Astrocyte (in vitro differentiated cells and primary cell): ENCODE results near the gene RND3.

ENCODE experiments used
- EZH2 ChIP-seq: IDR thresholded peaks from 2 replicates; pipeline ENCODE4 v1.6.1; 2012; ENCODE audit warnings: mild to moderate bottlenecking, low read length, inconsistent platforms; ENCODE audit not compliant: insufficient read depth
- TF ChIP-seq, protein P1 (sequence below): IDR thresholded peaks from 2 replicates; pipeline ENCODE4 v1.5.1; 2011; ENCODE audit warnings: low read depth, mild to moderate bottlenecking, inconsistent platforms, low read length, moderate library complexity; ENCODE audit not compliant: insufficient read depth

- TF ChIP-seq, protein P1, sequence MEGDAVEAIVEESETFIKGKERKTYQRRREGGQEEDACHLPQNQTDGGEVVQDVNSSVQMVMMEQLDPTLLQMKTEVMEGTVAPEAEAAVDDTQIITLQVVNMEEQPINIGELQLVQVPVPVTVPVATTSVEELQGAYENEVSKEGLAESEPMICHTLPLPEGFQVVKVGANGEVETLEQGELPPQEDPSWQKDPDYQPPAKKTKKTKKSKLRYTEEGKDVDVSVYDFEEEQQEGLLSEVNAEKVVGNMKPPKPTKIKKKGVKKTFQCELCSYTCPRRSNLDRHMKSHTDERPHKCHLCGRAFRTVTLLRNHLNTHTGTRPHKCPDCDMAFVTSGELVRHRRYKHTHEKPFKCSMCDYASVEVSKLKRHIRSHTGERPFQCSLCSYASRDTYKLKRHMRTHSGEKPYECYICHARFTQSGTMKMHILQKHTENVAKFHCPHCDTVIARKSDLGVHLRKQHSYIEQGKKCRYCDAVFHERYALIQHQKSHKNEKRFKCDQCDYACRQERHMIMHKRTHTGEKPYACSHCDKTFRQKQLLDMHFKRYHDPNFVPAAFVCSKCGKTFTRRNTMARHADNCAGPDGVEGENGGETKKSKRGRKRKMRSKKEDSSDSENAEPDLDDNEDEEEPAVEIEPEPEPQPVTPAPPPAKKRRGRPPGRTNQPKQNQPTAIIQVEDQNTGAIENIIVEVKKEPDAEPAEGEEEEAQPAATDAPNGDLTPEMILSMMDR = no peak
- no peak for TF ChIP-seq EZH2
These were observed 15.5 kb downstream of the RND3 start for GRCh38 chr2:150471813-150472510.
